Keratinocyte (primary cell): Measurements from ENCODE around the gene SLC36A3. TPM values are rescaled to one million over a fixed set of nuclear protein-coding genes. Genes with fewer than 3 reads are reported as not detected.

Experiments used
- DNase-seq: peaks from one replicate; pipeline ENCODE4 v3.0.0-alpha.2; 2011; ENCODE audit warnings: low read depth, missing footprints, low spot score
- FAIRE-seq: peaks from 2 replicates; lab custom pipeline; 2011; peaks lifted over from hg19 to GRCh38; lab: Jason Lieb, UNC
- H2AFZ ChIP-seq: 2 replicates; pipeline ENCODE4 v1.6.0; 2012; ENCODE audit warnings: low read length, control low read depth, inconsistent platforms; ENCODE audit not compliant: control insufficient read depth
- H3K27ac ChIP-seq: 2 replicates; pipeline ENCODE4 v1.5.1; 2011; ENCODE audit warnings: low read length; ENCODE audit not compliant: control insufficient read depth, insufficient read depth
- H3K27me3 ChIP-seq: 3 replicates; pipeline ENCODE4 v1.6.0; 2011; ENCODE audit warnings: low read length; ENCODE audit not compliant: control insufficient read depth, insufficient read depth; ENCODE audit errors: extremely low read depth
- H3K36me3 ChIP-seq, 2 experiments: 2 replicates in 1 of 2; 3 replicates in 1 of 2; pipeline ENCODE4 v1.5.1; 2011; ENCODE audit warnings: low read length in 2 of 2, mild to moderate bottlenecking in 1 of 2; ENCODE audit not compliant: control insufficient read depth in 2 of 2, insufficient read depth in 2 of 2; ENCODE audit errors: extremely low read depth in 1 of 2
- H3K4me1 ChIP-seq: 3 replicates; pipeline ENCODE4 v1.5.1; 2011; ENCODE audit warnings: low read length; ENCODE audit not compliant: control insufficient read depth, insufficient read depth; ENCODE audit errors: extremely low read depth
- H3K4me2 ChIP-seq: 3 replicates; pipeline ENCODE4 v1.6.0; 2011; ENCODE audit warnings: low read depth, low read length; ENCODE audit not compliant: control insufficient read depth, insufficient read depth; ENCODE audit errors: extremely low read depth
- H3K4me3 ChIP-seq, 3 experiments: fragments of 200-600 bp in 1 of 3; sonication (generic) in 1 of 3; 2 replicates in 2 of 3; 3 replicates in 1 of 3; pipeline ENCODE4 v1.5.1; 2011 to 2016; ENCODE audit warnings: low read length in 3 of 3, mild to moderate bottlenecking in 3 of 3, control low read depth in 2 of 3, inconsistent platforms in 1 of 3, low read depth in 1 of 3, mixed read lengths in 1 of 3, mixed run types in 1 of 3, moderate library complexity in 1 of 3; ENCODE audit not compliant: control insufficient read depth in 2 of 3, insufficient read depth in 2 of 3; ENCODE audit errors: extremely low read depth in 1 of 3
- H3K79me2 ChIP-seq: 2 replicates; pipeline ENCODE4 v1.6.0; 2012; ENCODE audit warnings: low read length; ENCODE audit not compliant: control insufficient read depth, insufficient read depth
- H3K9ac ChIP-seq: 3 replicates; pipeline ENCODE4 v1.6.0; 2011; ENCODE audit warnings: low read length; ENCODE audit not compliant: control insufficient read depth, insufficient read depth; ENCODE audit errors: extremely low read depth
- H3K9me1 ChIP-seq: 3 replicates; pipeline ENCODE4 v1.6.0; 2011; ENCODE audit warnings: low read length; ENCODE audit not compliant: control insufficient read depth, insufficient read depth; ENCODE audit errors: extremely low read depth
- H3K9me3 ChIP-seq: 2 replicates; pipeline ENCODE4 v1.5.1; 2012; ENCODE audit warnings: low read depth, low read length; ENCODE audit not compliant: control insufficient read depth
- H4K20me1 ChIP-seq: 3 replicates; pipeline ENCODE4 v1.6.0; 2011; ENCODE audit warnings: low read length; ENCODE audit not compliant: control insufficient read depth, insufficient read depth; ENCODE audit errors: extremely low read depth
- CTCF ChIP-seq, 3 experiments: IDR thresholded peaks in 1 of 3; conservative IDR thresholded peaks in 1 of 3; optimal IDR thresholded peaks in 1 of 3; 2 replicates in 2 of 3; 3 replicates in 1 of 3; pipeline versions ENCODE3 to v1.5.1; 2011; ENCODE audit warnings: low read length in 3 of 3, mild to moderate bottlenecking in 3 of 3, moderate library complexity in 2 of 3, control low read depth in 1 of 3, inconsistent platforms in 1 of 3; ENCODE audit not compliant: insufficient read depth in 2 of 3; ENCODE audit errors: extremely low read depth in 1 of 3
- EZH2 ChIP-seq: IDR thresholded peaks from one replicate; pipeline ENCODE4 v1.6.1; 2012; ENCODE audit warnings: inconsistent platforms, mild to moderate bottlenecking, low read length, moderate library complexity
- dilution Hi-C: fragments of 300-500 bp; cut with MboI; formaldehyde crosslinking; loops from one replicate; pipeline ENCODE4 v1.7.0; 2020; ENCODE audit warnings: low sequenced_read_pairs; ENCODE audit not compliant: extremely low pct_ligation_motif_present
- polyA plus RNA-seq, 5 experiments: library from polyadenylated mRNA; depleted of rRNA in 3 of 5; stranded (reverse) in 3 of 5; stranded (forward) in 1 of 5; unstranded in 1 of 5; fragments of >200 nt; gene quantifications; 1 replicate in 1 of 5; 2 replicates in 3 of 5; 3 replicates in 1 of 5; pipeline versions ENCODE4 v1.2.1 to v1.2.3, GENCODE V29; 2011 to 2012; ENCODE audit warnings: missing spikeins in 2 of 5, low read depth in 1 of 5, low replicate concordance in 1 of 5

SLC36A3 gene
- polyA plus RNA-seq, 1 donor (not counting 4 experiments of a cell fraction or from before 2014, with no cell fraction given), result not detected

DNA sequence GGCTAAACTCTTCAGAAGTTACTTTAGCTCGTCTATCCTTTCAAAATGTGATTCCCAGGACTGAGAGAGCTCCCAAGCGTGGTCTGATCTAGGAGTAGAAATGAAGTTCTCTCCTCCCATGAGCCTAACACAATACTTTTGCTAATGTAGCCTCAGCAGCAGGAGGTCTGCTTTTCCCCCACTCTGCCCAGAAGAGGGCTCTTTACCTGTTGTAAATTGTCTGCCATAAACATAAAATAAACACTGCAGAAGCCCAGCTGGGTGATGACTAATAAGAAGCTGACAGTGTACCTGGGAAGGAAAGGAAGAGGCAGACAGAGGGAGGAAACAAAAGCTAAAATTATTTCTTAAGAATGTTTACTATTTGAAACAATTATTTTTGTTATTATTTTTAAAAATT, 15.4 kb downstream of the SLC36A3 start:
- Histone ChIP-seq H3K79me2 (no peaks in the 10 kb centered on the region), H3K9me3 (no peaks in the 10 kb centered on the region), H3K27ac (no peak overlapping the region), H3K4me3 (no peak overlapping the region), H4K20me1 (no peaks in the 10 kb centered on the region), H3K4me1 (no peaks in the 10 kb centered on the region), H2AFZ (no peak overlapping the region), H3K9ac (no peak overlapping the region), H3K9me1 (no peaks in the 10 kb centered on the region), H3K36me3 (no peaks in the 10 kb centered on the region), H3K27me3 (no peaks in the 10 kb centered on the region), H3K4me2 (no peak overlapping the region)
- no peak for DNase-seq
- FAIRE-seq, result peak; percentile 43
- dilution Hi-C loops, result no loop called here
- peak in 2 of 3 experiments; percentile 32 to 52 for TF ChIP-seq CTCF (optimal IDR thresholded peaks at IDR 0.05 in 1 of 3, IDR thresholded peaks at IDR 0.05 in 1 of 3, conservative IDR thresholded peaks at IDR 0.05 in 1 of 3; ENCODE audit: extremely low read depth in 1 of 3, insufficient read depth in 2 of 3, low read length in 3 of 3)
- no peak for TF ChIP-seq EZH2

GRCh38 chr5:151286246-151286645, 17.3 kb downstream of the SLC36A3 start:
- Histone ChIP-seq H2AFZ (no peak overlapping the region), H3K4me1 (no peaks in the 10 kb centered on the region), H3K9me3 (no peaks in the 10 kb centered on the region), H3K27ac (no peak overlapping the region), H3K4me3 (no peak overlapping the region), H3K4me2 (no peak overlapping the region), H3K36me3 (no peaks in the 10 kb centered on the region), H3K79me2 (no peaks in the 10 kb centered on the region), H3K9ac (no peak overlapping the region), H3K27me3 (no peaks in the 10 kb centered on the region), H4K20me1 (no peaks in the 10 kb centered on the region), H3K9me1 (no peaks in the 10 kb centered on the region)
- dilution Hi-C loops, result no loop called here
- TF ChIP-seq CTCF (optimal IDR thresholded peaks at IDR 0.05 in 1 of 3, IDR thresholded peaks at IDR 0.05 in 1 of 3, conservative IDR thresholded peaks at IDR 0.05 in 1 of 3; ENCODE audit: extremely low read depth in 1 of 3, insufficient read depth in 2 of 3, low read length in 3 of 3), result no peak
- TF ChIP-seq EZH2, result no peak
- no peak for DNase-seq
- no peak for FAIRE-seq
